GM19395 (cell line): ENCODE results near the gene CLEC3A.
"Not testable (repeated sequence)": the region's sequence is repeated elsewhere in the genome, so short reads cannot be mapped to it uniquely, and the experiment has no call there.

Source experiments
- ATAC-seq: cut with Tn5 transposase; IDR thresholded peaks from one replicate; pipeline ENCODE4 v1.9.1; 2021; ENCODE audit warnings: mild to moderate bottlenecking, moderate library complexity; ENCODE audit not compliant: unreplicated experiment

CLEC3A gene

DNA sequence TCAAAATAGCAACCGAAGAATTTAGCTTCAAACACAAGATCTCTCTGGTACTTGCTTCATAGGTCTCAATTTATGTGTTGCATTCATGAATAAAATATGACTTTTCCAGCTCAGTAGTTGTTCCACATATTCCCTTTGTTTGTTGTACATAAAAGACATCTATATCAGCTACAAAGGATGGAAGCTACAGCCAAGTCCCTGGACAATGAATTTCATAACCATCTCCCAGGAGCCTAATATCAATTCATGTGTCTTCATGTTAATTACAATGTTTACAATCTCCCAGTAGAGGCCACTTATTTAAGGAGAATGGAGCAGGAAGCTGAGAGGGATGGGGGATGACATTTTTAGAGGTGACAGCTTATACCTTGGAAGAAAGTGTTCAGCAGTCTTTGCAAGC, 3.3 kb downstream of the CLEC3A start:
- ATAC-seq: no peak

GRCh38 chr16:78028018-78028417, 5.7 kb downstream of the CLEC3A start:
- ATAC-seq: no peak

GRCh38 chr16:78034530-78034929, 12.2 kb downstream of the CLEC3A start:
- ATAC-seq: no peak

DNA sequence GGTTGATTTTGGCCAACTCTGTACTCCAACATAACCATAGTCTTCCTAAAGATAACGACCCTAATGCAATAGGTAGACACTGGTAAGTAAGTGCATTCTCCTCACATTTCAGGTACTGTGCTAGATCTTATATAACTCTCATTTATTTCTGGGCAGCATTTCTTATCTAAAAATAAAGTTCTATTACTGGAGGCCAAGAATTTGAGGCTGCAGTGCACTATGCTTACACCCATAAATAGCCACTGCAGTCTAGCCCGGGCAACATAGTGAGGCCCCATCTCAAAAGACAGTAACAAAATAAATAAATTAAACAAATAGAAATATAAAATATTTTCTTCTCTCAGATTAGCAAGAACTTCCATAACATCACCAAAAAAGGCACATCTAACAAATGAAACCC, 12.7 kb downstream of the CLEC3A start:
- ATAC-seq: no peak

DNA sequence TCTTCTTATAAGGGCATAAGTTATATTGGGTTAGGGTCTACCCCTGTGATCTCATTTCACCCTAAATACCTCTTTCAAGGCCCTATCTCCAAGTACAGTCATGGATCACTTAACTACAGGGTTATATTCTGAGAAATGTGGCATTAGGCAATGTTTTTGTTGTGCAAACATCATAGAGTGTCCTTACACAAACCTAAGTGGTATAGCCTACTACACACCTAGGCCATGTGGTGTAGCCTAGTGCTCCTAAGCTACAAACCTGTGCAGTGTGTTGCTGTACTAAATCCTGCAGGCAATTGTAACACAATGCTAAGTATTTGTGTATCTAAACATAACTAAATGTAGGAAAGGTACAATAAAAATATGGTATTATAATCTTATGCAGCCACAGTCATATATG, 18.0 kb downstream of the CLEC3A start:
- no peak for ATAC-seq

GRCh38 chr16:78045865-78046581, 23.7 kb downstream of the CLEC3A start:
- no peak for ATAC-seq

- ATAC-seq: no peak
These were observed 26.0 kb downstream of the CLEC3A start for GRCh38 chr16:78048319-78048718.

- ATAC-seq: no peak
These were observed 28.5 kb downstream of the CLEC3A start for GRCh38 chr16:78050734-78051400.

DNA sequence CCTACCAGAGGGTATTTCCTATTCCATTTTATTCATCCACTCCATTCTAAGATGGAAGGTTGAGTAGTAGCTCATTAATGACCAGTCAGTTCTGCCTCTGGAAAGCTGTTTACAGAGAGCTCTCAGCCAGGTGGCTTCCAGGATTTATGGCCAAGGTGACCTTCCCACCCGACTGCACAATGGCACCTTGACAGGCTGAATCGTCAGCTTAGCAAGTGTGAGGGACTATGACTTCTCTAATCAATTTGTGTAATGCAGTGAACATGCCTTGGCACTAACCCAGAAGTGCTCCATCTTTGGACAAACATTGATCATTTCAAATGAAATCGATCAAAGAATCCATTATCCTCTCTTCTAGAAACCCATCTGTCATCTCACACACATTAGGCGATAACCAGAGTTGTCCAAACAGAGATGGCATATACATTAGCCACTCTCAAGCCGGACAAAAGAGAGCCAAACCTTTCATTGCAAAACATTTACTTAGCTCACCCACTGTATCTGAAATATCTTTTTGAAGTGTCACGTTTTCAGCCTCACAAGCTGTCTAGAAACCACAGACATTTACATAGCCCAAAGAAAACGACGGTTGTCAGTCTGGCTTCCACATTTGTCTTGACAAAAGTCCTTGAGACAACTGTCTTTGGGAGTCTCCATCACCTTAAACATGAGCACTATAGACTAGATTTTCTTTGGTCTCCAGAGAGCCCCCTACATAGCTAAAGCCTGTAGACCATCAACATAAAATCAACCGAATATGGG, 35.6 kb downstream of the CLEC3A start:
- ATAC-seq: no peak

- not testable (repeated sequence) for ATAC-seq
These were observed 37.5 kb downstream of the CLEC3A start for GRCh38 chr16:78059806-78060205.

GRCh38 chr16:78060295-78060694, 37.9 kb downstream of the CLEC3A start:
- no peak for ATAC-seq

GRCh38 chr16:78060809-78061208, 38.5 kb downstream of the CLEC3A start:
- ATAC-seq: no peak

DNA sequence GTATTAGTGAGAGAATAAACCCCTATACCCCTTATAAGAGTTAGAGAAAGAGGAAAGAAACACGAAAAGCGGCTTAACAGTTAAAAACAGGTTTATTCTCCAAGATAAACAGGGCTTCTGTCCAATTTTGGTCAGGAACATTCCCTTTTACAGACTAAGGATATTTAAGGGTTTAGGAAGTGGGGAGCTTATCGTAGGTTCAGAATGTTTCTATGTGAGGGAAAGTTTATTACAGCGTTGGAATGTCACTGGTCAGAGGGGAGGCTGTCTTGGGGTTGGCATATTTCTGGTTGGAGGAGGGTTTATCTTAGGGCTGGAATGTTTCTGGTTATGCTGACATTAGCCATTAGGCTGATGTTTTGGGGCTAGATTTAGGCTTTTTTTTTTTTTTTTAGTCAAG, 43.0 kb downstream of the CLEC3A start:
- ATAC-seq: no peak

GRCh38 chr16:78069913-78070312, 47.6 kb downstream of the CLEC3A start:
- ATAC-seq: no peak

- no peak for ATAC-seq
These were observed 49.9 kb downstream of the CLEC3A start for GRCh38 chr16:78072275-78072674.

- ATAC-seq: no peak
These were observed 53.5 kb downstream of the CLEC3A start for GRCh38 chr16:78075800-78076199.

- ATAC-seq: no peak
These were observed 59.0 kb downstream of the CLEC3A start for GRCh38 chr16:78081341-78081740.
